ENCODE results near the gene CILP2.

- no peak for TF ChIP-seq EZH2 (IDR thresholded peaks at IDR 0.05; ENCODE audit: insufficient read depth, poor library complexity, severe bottlenecking)
- TF ChIP-seq EZH2phosphoT487 (IDR thresholded peaks at IDR 0.05; ENCODE audit: insufficient read depth, low read depth), result no peak
These were observed 2.5 kb upstream of the CILP2 start for GRCh38 chr19:19535311-19536191.

Data from GM23248 (cell line).